T-helper 17 cell (primary cell): ENCODE data around the gene HCST. TPM values are rescaled to one million over a fixed set of nuclear protein-coding genes. Genes with fewer than 3 reads are reported as not detected.

Experiments used
- ATAC-seq: fragments of 150-1000 bp; cut with Tn5 transposase; 2 replicates; pipeline ENCODE4 v1.10.0; 2021; ENCODE audit warnings: mild to moderate bottlenecking, moderate library complexity
- DNase-seq, 3 donors: peaks; one replicate each; pipeline versions ENCODE4 v3.0.0 to v3.0.0-alpha.2; 2020 to 2021
- H3K9me3 ChIP-seq: one replicate; pipeline ENCODE4 v1.7.0; 2013; ENCODE audit warnings: low read length, mild to moderate bottlenecking; ENCODE audit not compliant: control insufficient read depth, poor library complexity, severe bottlenecking
- H3K27ac Mint-ChIP-seq: one replicate; pipeline ENCODE4 v1.8.0; 2022; ENCODE audit warnings: mild to moderate bottlenecking, moderate library complexity, mixed read lengths
- H3K27me3 Mint-ChIP-seq: one replicate; pipeline ENCODE4 v1.8.0; 2022; ENCODE audit warnings: mixed read lengths
- H3K36me3 Mint-ChIP-seq: one replicate; pipeline ENCODE4 v1.8.0; 2022; ENCODE audit warnings: low read depth, mixed read lengths
- H3K4me1 Mint-ChIP-seq: one replicate; pipeline ENCODE4 v1.8.0; 2022; ENCODE audit warnings: mild to moderate bottlenecking, mixed read lengths
- H3K4me3 Mint-ChIP-seq: one replicate; pipeline ENCODE4 v1.8.0; 2022; ENCODE audit warnings: mild to moderate bottlenecking, moderate library complexity, mixed read lengths
- total RNA-seq, 4 donors: library from RNA in 2 of 4; stranded (reverse) in 2 of 4; gene quantifications; one replicate each; pipeline ENCODE4 v1.2.3 and lab custom pipeline; 2022 to 2026

The HCST gene
- total RNA-seq, 2 donors from 2014 or later = 63.0 to 73.7 TPM

DNA sequence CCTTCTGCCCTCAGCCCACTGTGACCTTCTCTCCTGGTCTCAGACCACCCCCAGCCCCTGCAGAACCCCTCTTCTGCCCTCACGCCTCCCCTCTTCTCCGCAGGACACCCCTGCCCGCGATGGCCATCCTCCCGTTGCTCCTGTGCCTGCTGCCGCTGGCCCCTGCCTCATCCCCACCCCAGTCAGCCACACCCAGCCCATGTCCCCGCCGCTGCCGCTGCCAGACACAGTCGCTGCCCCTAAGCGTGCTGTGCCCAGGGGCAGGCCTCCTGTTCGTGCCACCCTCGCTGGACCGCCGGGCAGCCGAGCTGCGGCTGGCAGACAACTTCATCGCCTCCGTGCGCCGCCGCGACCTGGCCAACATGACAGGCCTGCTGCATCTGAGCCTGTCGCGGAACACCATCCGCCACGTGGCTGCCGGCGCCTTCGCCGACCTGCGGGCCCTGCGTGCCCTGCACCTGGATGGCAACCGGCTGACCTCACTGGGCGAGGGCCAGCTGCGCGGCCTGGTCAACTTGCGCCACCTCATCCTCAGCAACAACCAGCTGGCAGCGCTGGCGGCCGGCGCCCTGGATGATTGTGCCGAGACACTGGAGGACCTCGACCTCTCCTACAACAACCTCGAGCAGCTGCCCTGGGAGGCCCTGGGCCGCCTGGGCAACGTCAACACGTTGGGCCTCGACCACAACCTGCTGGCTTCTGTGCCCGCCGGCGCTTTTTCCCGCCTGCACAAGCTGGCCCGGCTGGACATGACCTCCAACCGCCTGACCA is 37.2 kb downstream of the HCST start:
- Mint-ChIP-seq H3K27ac (peak overlapping the region; percentile 87), H3K4me1 (peaks cover 43% of the 10 kb centered on the region), H3K4me3 (peak overlapping the region; percentile 100), H3K36me3 (peaks cover 32% of the 10 kb centered on the region), H3K27me3 (no peaks in the 10 kb centered on the region)
- DNase-seq = no peak
- no peaks in the 10 kb centered on the region for H3K9me3 ChIP-seq
- no peak for ATAC-seq

DNA sequence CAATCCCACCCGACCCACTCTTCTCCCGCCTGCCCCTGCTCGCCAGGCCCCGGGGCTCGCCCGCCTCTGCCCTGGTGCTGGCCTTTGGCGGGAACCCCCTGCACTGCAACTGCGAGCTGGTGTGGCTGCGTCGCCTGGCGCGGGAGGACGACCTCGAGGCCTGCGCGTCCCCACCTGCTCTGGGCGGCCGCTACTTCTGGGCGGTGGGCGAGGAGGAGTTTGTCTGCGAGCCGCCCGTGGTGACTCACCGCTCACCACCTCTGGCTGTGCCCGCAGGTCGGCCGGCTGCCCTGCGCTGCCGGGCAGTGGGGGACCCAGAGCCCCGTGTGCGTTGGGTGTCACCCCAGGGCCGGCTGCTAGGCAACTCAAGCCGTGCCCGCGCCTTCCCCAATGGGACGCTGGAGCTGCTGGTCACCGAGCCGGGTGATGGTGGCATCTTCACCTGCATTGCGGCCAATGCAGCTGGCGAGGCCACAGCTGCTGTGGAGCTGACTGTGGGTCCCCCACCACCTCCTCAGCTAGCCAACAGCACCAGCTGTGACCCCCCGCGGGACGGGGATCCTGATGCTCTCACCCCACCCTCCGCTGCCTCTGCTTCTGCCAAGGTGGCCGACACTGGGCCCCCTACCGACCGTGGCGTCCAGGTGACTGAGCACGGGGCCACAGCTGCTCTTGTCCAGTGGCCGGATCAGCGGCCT is 37.9 kb downstream of the HCST start:
- peaks cover 32% of the 10 kb centered on the region for H3K36me3 Mint-ChIP-seq
- H3K27me3 Mint-ChIP-seq = no peaks in the 10 kb centered on the region

DNA sequence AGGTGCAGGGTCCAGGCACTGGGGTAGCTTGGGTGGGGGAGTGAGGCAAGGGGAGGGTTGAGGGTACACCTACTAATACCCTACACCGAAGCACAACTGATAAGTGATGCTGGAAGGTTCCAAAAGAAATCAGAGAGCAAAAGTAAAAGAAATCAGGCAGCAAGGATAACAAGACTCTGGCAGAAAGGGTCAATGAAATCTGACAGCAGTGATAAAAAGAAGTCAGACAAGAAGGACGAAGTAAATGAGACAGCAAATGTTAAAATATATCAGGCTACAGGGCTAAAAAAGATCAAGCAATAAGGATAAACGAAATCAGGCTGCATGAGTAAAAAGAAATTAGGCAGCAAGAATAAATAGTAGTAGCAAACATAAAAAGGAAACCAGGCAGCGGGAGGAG is 38.5 kb downstream of the HCST start:
- peak overlapping the region; percentile 51 for H3K27ac Mint-ChIP-seq
- no peaks in the 10 kb centered on the region for H3K27me3 Mint-ChIP-seq
- no peaks in the 10 kb centered on the region for H3K9me3 ChIP-seq
- peaks cover 41% of the 10 kb centered on the region for H3K4me1 Mint-ChIP-seq
- ATAC-seq = no peak
- peaks cover 31% of the 10 kb centered on the region for H3K36me3 Mint-ChIP-seq
- no peak for DNase-seq
- H3K4me3 Mint-ChIP-seq = peak overlapping the region; percentile 41

More for the DNA sequence above, 37.9 kb downstream of the HCST start:
- H3K4me1 Mint-ChIP-seq = peaks cover 44% of the 10 kb centered on the region
- peak overlapping the region; percentile 51 for H3K27ac Mint-ChIP-seq
- ATAC-seq (no peak), DNase-seq (no peak)
- no peaks in the 10 kb centered on the region for H3K9me3 ChIP-seq
- peak overlapping the region; percentile 41 for H3K4me3 Mint-ChIP-seq

DNA sequence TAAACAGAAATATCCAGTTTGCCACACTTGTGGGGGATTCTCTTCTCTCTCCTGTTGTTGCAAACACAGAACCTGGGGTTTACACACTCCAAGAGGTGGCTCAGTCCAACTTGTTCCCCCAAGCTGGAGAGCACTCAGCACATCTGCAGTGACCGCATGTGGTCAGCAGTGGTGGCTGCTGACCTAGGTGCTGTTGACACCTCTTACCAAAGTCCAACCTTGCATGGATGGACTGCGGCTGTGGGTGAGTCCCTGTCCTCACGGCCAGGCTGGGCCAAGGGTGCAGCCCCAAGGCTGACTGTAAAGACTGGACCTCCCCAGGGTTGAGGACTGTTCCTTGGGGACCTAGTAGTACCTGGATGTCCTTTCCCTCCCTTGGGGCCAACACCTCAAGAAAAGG is 39.9 kb downstream of the HCST start:
- Mint-ChIP-seq H3K4me3 (no peak overlapping the region), H3K27ac (peak overlapping the region; percentile 51), H3K36me3 (peaks cover 29% of the 10 kb centered on the region), H3K4me1 (peaks cover 37% of the 10 kb centered on the region), H3K27me3 (no peaks in the 10 kb centered on the region)
- ATAC-seq = no peak
- no peaks in the 10 kb centered on the region for H3K9me3 ChIP-seq
- DNase-seq = no peak

DNA sequence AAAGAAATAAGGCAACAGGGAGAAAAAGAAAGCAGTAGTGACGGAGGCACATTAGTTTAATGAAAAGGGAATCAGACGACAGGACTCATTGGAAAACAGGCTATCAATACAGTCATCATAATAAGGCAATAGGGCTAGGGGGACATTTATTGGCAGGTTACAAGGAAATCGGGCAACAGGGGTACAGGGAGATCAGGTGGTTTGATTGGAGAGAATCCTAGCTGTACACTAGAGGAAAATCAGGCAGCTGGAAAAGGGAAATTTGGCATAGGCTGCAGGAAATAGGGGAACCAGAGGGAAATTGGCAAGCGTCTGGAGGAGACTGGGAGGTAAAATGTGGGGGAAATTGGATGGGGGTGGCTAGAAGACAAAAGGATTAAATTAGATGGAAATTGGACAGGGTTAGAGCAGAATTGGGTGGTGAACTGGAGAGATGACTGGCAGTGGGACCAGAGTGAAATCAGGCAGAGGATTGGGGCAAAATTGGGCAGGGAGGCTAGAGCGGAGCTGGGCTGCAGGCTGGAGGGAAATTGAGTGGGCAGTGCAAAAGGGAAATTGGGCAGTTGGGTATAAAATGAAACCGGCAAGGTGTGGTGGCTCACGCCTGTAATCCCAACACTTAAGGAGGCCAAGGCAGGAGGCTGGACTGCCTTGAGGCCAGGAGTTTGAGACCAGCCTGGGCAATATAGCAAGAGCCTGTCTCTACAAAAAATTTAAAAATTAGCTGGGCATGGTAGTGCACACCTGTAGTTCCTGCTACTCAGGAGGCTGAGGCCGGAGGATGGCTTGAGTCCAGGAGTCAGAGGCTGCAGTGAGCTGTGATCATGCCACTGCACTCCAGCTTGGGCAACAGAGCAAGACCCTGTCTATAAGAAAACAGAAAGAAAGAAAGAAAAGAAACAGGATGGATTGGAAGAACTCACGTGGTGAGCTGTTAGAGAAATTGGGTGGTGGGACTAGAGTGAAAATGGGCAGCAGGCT is 41.3 kb downstream of the HCST start:
- no peaks in the 10 kb centered on the region for H3K9me3 ChIP-seq
- Mint-ChIP-seq H3K27ac (peak overlapping the region; percentile 29), H3K36me3 (peaks cover 19% of the 10 kb centered on the region), H3K4me3 (peak overlapping the region; percentile 63), H3K4me1 (peaks cover 30% of the 10 kb centered on the region), H3K27me3 (no peaks in the 10 kb centered on the region)
- DNase-seq (no peak), ATAC-seq (no peak)

DNA sequence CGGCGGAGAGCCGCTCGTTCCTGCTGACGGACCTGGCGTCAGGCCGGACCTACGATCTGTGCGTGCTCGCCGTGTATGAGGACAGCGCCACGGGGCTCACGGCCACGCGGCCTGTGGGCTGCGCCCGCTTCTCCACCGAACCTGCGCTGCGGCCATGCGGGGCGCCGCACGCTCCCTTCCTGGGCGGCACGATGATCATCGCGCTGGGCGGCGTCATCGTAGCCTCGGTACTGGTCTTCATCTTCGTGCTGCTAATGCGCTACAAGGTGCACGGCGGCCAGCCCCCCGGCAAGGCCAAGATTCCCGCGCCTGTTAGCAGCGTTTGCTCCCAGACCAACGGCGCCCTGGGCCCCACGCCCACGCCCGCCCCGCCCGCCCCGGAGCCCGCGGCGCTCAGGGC is 42.2 kb downstream of the HCST start:
- ATAC-seq = no peak
- Mint-ChIP-seq H3K4me1 (peaks cover 33% of the 10 kb centered on the region), H3K36me3 (peaks cover 16% of the 10 kb centered on the region), H3K4me3 (no peak overlapping the region), H3K27ac (peak overlapping the region; percentile 19), H3K27me3 (no peaks in the 10 kb centered on the region)
- no peak for DNase-seq
- H3K9me3 ChIP-seq = no peaks in the 10 kb centered on the region

DNA sequence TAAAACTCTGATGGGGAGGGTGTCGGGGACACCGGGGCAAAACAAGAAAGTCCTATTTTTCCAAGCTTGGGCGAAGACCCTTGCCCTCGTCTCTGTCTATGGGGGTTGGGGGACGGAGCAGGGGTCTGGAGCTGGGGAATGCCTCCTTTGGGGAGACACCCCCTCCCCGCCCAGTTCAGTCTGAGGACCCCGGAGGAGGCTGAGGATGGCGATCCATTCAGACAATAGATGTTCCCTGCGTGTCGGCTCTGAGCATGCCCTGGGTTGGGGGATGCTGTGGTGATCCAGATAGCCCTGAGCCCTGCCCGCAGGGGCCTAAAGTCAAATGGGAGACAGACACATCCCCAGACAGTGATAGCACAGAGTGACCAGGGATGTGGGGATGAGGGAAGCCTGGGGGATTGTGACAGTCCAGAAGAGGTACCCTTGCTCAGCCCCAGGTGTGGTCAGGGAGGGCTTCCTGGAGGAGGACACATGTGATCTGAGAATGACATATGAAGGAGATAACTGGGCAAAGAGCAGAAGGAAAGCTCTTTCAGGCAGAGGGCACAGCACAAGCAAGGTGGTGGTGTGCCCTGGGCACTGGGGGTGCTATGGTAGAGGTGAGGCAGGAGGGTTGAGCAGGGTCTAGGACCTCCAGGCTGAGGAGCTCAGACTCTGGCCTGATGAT is 42.9 kb downstream of the HCST start:
- ATAC-seq = no peak

DNA sequence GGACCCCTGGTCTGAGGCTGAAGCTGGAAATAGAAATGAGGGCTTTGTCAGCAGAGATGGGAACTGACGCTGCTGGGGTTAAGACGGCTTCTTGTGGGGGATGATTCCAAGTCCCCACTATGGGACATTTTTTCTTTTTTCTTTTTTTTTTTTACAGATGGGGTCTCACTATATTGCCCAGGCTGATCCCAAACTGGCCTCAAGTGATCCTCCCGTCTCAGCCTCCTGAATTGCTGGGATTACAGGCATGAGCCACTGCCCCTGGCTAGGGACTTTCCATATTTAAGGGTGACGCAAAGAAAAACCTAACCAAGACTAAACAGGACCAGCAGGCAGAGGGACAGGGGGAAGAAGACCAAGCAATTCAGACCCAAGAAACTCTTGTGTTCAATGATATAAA is 43.9 kb downstream of the HCST start:
- peak overlapping the region; percentile 81 for H3K27ac Mint-ChIP-seq
- peaks cover 33% of the 10 kb centered on the region for H3K4me1 Mint-ChIP-seq
- DNase-seq (no peak), ATAC-seq (no peak)
- H3K9me3 ChIP-seq = no peaks in the 10 kb centered on the region
- no peaks in the 10 kb centered on the region for H3K27me3 Mint-ChIP-seq
- H3K4me3 Mint-ChIP-seq = peak overlapping the region; percentile 28
- peaks cover 11% of the 10 kb centered on the region for H3K36me3 Mint-ChIP-seq

More for the DNA sequence above, 42.9 kb downstream of the HCST start:
- no peaks in the 10 kb centered on the region for H3K9me3 ChIP-seq
- Mint-ChIP-seq H3K4me3 (no peak overlapping the region), H3K27ac (peak overlapping the region; percentile 81), H3K27me3 (no peaks in the 10 kb centered on the region), H3K4me1 (peaks cover 38% of the 10 kb centered on the region), H3K36me3 (peaks cover 16% of the 10 kb centered on the region)
- DNase-seq = no peak

DNA sequence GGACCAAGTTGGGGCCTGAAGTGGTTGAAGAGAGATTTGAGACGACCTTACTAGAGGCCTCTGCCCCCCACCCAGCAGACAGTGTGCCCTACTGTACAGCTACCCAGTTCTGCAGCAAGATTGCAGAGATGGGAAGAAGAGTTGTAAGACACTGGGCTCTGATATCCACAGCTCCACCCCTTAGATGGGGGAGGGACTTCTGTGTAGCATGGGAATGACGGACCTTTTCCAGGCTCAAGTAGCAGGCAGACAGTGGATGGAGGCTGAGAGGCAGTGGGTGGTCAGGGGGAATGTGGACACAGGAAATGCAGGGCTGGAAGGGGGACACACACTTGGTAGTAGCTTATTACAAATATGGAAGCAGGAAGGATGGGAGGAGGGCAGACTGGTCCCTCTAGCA is 46.8 kb downstream of the HCST start:
- Mint-ChIP-seq H3K27ac (peak overlapping the region; percentile 81), H3K4me3 (no peak overlapping the region), H3K36me3 (peaks cover 1% of the 10 kb centered on the region), H3K27me3 (no peaks in the 10 kb centered on the region), H3K4me1 (peaks cover 41% of the 10 kb centered on the region)
- H3K9me3 ChIP-seq = no peaks in the 10 kb centered on the region
- no peak for ATAC-seq
- DNase-seq = no peak

Other genes starting within 250 kb of the HCST start
- under 1 TPM in 1 of 2 donors, not detected in 1; 0.44 TPM for gene UPK1A, start 236.0 kb upstream of the HCST start, total RNA-seq
- gene ZBTB32, start 198.0 kb upstream of the HCST start, total RNA-seq = 1 to 10 TPM; 3.4 to 5.0 TPM
- 10 to 100 TPM; 74.0 to 76.1 TPM for gene KMT2B, start 184.5 kb upstream of the HCST start, total RNA-seq
- 10 to 100 TPM; 48.1 to 59.0 TPM for gene IGFLR1, start 160.1 kb upstream of the HCST start, total RNA-seq
- gene U2AF1L4, start 157.1 kb upstream of the HCST start, total RNA-seq = 10 to 100 TPM; 48.1 to 68.2 TPM
- gene PSENEN, start 156.9 kb upstream of the HCST start, total RNA-seq = 10 to 100 TPM; 21.2 to 24.9 TPM
- 10 to 100 TPM; 12.6 to 13.6 TPM for gene LIN37, start 154.0 kb upstream of the HCST start, total RNA-seq
- not detected for gene HSPB6, start 145.5 kb upstream of the HCST start, total RNA-seq
- 10 to 100 TPM; 36.2 to 36.6 TPM for gene PROSER3, start 144.4 kb upstream of the HCST start, total RNA-seq
- gene ARHGAP33, start 127.0 kb upstream of the HCST start, total RNA-seq = 10 to 100 TPM; 16.4 to 20.5 TPM
- gene PRODH2, start 89.7 kb upstream of the HCST start, total RNA-seq = not detected
- gene NPHS1, start 50.0 kb upstream of the HCST start, total RNA-seq = not detected
- gene KIRREL2, start 45.6 kb upstream of the HCST start, total RNA-seq = not detected
- gene APLP1, start 34.0 kb upstream of the HCST start, total RNA-seq = not detected
- 100 to 1,000 TPM; 128 to 140 TPM for gene NFKBID, start 2.0 kb upstream of the HCST start, total RNA-seq
- gene TYROBP, start 5.8 kb downstream of the HCST start, total RNA-seq = 10 to 100 TPM in 1 of 2 donors, 1 to 10 TPM in 1; 5.9 to 16.7 TPM
- 1 to 10 TPM; 6.8 to 8.7 TPM for gene LRFN3, start 33.8 kb downstream of the HCST start, total RNA-seq
- gene SDHAF1, start 92.7 kb downstream of the HCST start, total RNA-seq = 1 to 10 TPM; 6.2 to 6.9 TPM
- 1 to 10 TPM; 1.8 to 2.0 TPM for gene SYNE4, start 106.3 kb downstream of the HCST start, total RNA-seq
- 10 to 100 TPM; 33.3 to 34.2 TPM for gene ALKBH6, start 111.7 kb downstream of the HCST start, total RNA-seq
- gene CLIP3, start 130.3 kb downstream of the HCST start, total RNA-seq = 1 to 10 TPM; 3.8 TPM
- gene THAP8, start 151.8 kb downstream of the HCST start, total RNA-seq = 1 to 10 TPM in 1 of 2 donors, under 1 TPM in 1; 0.60 to 1.8 TPM
- gene WDR62, start 152.4 kb downstream of the HCST start, total RNA-seq = 1 to 10 TPM; 2.2 to 3.8 TPM
- not detected for gene OVOL3, start 208.6 kb downstream of the HCST start, total RNA-seq
- 10 to 100 TPM; 26.4 to 28.2 TPM for gene POLR2I, start 212.3 kb downstream of the HCST start, total RNA-seq
- gene TBCB, start 212.9 kb downstream of the HCST start, total RNA-seq = 100 to 1,000 TPM; 127 to 131 TPM
- 100 to 1,000 TPM; 323 to 327 TPM for gene CAPNS1, start 237.5 kb downstream of the HCST start, total RNA-seq
- gene COX7A1, start 249.9 kb downstream of the HCST start, total RNA-seq = not detected